ENCODE data around the gene PID1. TPM values are rescaled to one million over a fixed set of nuclear protein-coding genes. Genes with fewer than 3 reads are reported as not detected.

PID1 gene
- total RNA-seq, 1 experiment from 2014 or later: 0.15 TPM

DNA sequence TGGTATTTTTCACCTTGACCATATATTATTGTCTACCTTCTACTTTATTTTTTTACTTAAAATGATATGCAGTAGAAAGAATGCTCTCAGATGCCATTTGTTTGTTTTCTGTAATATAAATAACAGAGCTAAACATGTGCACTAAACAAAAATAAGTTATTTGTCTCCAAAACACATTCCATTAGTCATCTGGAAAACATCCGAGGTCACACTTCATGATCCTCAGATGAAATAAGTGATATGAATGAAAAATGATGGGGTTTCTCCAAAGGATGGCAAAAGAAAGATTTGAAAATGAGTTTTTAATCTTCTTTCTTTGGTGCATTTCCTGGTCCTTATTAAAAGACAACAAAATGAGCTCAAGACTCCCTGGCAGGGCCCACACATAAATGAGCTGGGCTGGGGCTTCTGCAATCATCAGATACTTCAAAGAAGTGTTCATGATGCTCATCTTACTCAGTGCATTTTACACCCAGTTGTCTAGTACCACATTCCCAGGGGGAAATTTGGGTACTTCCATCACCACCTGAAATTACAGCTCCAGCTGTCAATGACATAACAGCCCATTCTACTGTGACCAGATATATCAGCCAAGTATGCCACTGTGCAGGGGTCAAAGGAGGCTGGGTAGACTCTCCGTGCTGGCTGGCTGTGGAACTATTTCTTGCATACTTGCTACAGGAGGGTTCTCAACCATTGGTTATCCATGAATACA, 283.5 kb downstream of the PID1 start:
- H3K9me2 ChIP-seq (ENCODE audit: insufficient read depth): no peaks in the 10 kb centered on the region
- H4K20me1 ChIP-seq (ENCODE audit: insufficient read depth): no peaks in the 10 kb centered on the region
- intact Hi-C loops (cut with micrococcal nuclease): no loop called here
- H3K4me1 ChIP-seq (ENCODE audit: control insufficient read depth in 1 of 2, insufficient read depth in 2 of 2, low read length in 2 of 2): no peaks in the 10 kb centered on the region
- H3K36me3 ChIP-seq (ENCODE audit: control insufficient read depth in 1 of 2, insufficient read depth in 2 of 2, low read length in 2 of 2): no peaks in the 10 kb centered on the region
- ATAC-seq: no peak
- H2AFZ ChIP-seq (ENCODE audit: low read depth, low read length, poor library complexity, severe bottlenecking): no peak overlapping the region
- H3K9ac ChIP-seq (ENCODE audit: low read length): no peak overlapping the region
- TF ChIP-seq TCF7L2 (IDR thresholded peaks at IDR 0.05; ENCODE audit: borderline replicate concordance, extremely low read depth, insufficient read depth, insufficient read length): no peak
- TF ChIP-seq YY1 (IDR thresholded peaks at IDR 0.05; ENCODE audit: extremely low read depth, insufficient replicate concordance, low read depth, low read length): no peak
- no peak for TF ChIP-seq EGR1 (IDR thresholded peaks at IDR 0.05; ENCODE audit: low read depth)
- no peak for TF ChIP-seq ATF3 (IDR thresholded peaks at IDR 0.05)
- TF ChIP-seq, protein P1, sequence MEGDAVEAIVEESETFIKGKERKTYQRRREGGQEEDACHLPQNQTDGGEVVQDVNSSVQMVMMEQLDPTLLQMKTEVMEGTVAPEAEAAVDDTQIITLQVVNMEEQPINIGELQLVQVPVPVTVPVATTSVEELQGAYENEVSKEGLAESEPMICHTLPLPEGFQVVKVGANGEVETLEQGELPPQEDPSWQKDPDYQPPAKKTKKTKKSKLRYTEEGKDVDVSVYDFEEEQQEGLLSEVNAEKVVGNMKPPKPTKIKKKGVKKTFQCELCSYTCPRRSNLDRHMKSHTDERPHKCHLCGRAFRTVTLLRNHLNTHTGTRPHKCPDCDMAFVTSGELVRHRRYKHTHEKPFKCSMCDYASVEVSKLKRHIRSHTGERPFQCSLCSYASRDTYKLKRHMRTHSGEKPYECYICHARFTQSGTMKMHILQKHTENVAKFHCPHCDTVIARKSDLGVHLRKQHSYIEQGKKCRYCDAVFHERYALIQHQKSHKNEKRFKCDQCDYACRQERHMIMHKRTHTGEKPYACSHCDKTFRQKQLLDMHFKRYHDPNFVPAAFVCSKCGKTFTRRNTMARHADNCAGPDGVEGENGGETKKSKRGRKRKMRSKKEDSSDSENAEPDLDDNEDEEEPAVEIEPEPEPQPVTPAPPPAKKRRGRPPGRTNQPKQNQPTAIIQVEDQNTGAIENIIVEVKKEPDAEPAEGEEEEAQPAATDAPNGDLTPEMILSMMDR (IDR thresholded peaks at IDR 0.05 in 2 of 3, conservative IDR thresholded peaks at IDR 0.05 in 1 of 3; ENCODE audit: borderline replicate concordance in 1 of 3, insufficient read depth in 1 of 3, low read depth in 2 of 3, low read length in 2 of 3): no peak
- TF ChIP-seq EZH2 (IDR thresholded peaks at IDR 0.05): no peak
- no peak for TF ChIP-seq MAX (IDR thresholded peaks at IDR 0.05)
- TF ChIP-seq, protein P2, sequence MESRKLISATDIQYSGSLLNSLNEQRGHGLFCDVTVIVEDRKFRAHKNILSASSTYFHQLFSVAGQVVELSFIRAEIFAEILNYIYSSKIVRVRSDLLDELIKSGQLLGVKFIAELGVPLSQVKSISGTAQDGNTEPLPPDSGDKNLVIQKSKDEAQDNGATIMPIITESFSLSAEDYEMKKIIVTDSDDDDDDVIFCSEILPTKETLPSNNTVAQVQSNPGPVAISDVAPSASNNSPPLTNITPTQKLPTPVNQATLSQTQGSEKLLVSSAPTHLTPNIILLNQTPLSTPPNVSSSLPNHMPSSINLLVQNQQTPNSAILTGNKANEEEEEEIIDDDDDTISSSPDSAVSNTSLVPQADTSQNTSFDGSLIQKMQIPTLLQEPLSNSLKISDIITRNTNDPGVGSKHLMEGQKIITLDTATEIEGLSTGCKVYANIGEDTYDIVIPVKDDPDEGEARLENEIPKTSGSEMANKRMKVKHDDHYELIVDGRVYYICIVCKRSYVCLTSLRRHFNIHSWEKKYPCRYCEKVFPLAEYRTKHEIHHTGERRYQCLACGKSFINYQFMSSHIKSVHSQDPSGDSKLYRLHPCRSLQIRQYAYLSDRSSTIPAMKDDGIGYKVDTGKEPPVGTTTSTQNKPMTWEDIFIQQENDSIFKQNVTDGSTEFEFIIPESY (IDR thresholded peaks at IDR 0.05; ENCODE audit: extremely low read depth, insufficient replicate concordance, low read length): no peak
- no peak for TF ChIP-seq SRF (IDR thresholded peaks at IDR 0.05; ENCODE audit: low read depth)
- TF ChIP-seq ZNF274 (IDR thresholded peaks at IDR 0.05; ENCODE audit: low read depth, low read length): no peak
- TF ChIP-seq REST (IDR thresholded peaks at IDR 0.05; ENCODE audit: low read depth): no peak
- no peak for TF ChIP-seq CEBPB (IDR thresholded peaks at IDR 0.05; ENCODE audit: low read depth)
- TF ChIP-seq FOSL1 (IDR thresholded peaks at IDR 0.05; ENCODE audit: low read depth): no peak
- no peak for TF ChIP-seq POLR2AphosphoS5 (IDR thresholded peaks at IDR 0.05; ENCODE audit: low read depth, low read length)
- no peak for TF ChIP-seq ELF1 (IDR thresholded peaks at IDR 0.05; ENCODE audit: borderline replicate concordance, low read depth)
- no peak for TF ChIP-seq ZFX (IDR thresholded peaks at IDR 0.05)
- no peak for TF ChIP-seq JUND (IDR thresholded peaks at IDR 0.05)
- TF ChIP-seq CBX3 (IDR thresholded peaks at IDR 0.05; ENCODE audit: low read depth): no peak
- ChIA-PET CTCF (no interaction called here), POLR2A (no interaction called here), RAD21 (ENCODE audit: low non-redundant PET in 1 of 2, low total read pairs in 2 of 2, uncharacterized antibody in 2 of 2, unreplicated experiment in 2 of 2) (no interaction called here)
- no peak overlapping the region for H3K27ac ChIP-seq (ENCODE audit: low read depth, low read length)
- H3K4me3 ChIP-seq (replicated peaks in 1 of 2; ENCODE audit: low read depth in 1 of 2, low read length in 2 of 2): no peak overlapping the region
- no peaks in the 10 kb centered on the region for H3K27me3 ChIP-seq (ENCODE audit: insufficient read depth, low read length)
- H3K4me2 ChIP-seq (ENCODE audit: low read length): no peak overlapping the region
- peaks cover 3 to 5% of the 10 kb centered on the region in 2 experiments; a peak in 2 of 4 replicates for H3K9me3 ChIP-seq (ENCODE audit: control insufficient read depth in 1 of 2, insufficient read depth in 1 of 2, low read depth in 1 of 2, low read length in 2 of 2)
- BruUV-seq (replicated peaks): no TSS peak
- H3K79me2 ChIP-seq (ENCODE audit: insufficient read depth, low read length): no peaks in the 10 kb centered on the region
- no peak for DNase-seq (ENCODE audit: low read depth, low spot score)

All from HCT116 (cell line).